ENCODE results near the gene KLHL18. TPM values are rescaled to one million over a fixed set of nuclear protein-coding genes. Genes with fewer than 3 reads are reported as not detected.
"Not testable (repeated sequence)": the region's sequence is repeated elsewhere in the genome, so short reads cannot be mapped to it uniquely, and the experiment has no call there.

KLHL18 gene
- total RNA-seq (2014; rRNA removed; shearing (Covaris generic)), result 12.1 and 14.9 TPM in 2 replicates

- DNase-seq (ENCODE audit: low spot score), result peak; percentile 78
Measured at GRCh38 chr3:47282424-47283192, at the start of gene KLHL18, which contains the start of gene KIF9. Gene KLHL18, plus strand, starts transcription at chr3:47282944. Its CDS starts 22 bp downstream, at chr3:47282966. Gene KIF9, minus strand, starts transcription at chr3:47282799. Its CDS starts 5,425 bp downstream, at chr3:47277374.

- no peak for DNase-seq (ENCODE audit: low spot score)
Measured at GRCh38 chr3:47238017-47238416, 44.7 kb upstream of the KLHL18 start.

DNA sequence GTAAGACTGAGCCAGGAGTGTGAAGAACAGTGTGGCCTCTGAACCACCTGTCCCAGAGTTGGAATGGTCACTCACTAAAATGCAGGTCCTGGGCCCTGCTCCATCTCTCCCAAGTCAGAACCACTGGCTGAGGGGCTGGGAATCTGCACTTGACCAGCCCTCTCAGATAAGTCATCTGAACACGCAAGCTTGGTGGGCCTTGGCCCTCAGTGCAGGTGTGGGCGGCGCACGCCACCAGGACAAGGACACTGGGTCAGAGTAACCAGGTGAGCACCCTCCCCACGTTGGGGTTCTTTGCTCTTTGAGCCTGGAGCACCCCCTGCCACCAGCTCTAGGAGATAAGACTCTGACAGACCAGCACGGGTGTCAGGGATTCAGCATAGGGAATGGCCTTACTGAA lies 42.8 kb upstream of the KLHL18 start:
- DNase-seq (ENCODE audit: low spot score), result no peak

GRCh38 chr3:47243419-47244147 lies 39.2 kb upstream of the KLHL18 start:
- no peak for DNase-seq (ENCODE audit: low spot score)

GRCh38 chr3:47244531-47245100 lies 38.1 kb upstream of the KLHL18 start:
- DNase-seq (ENCODE audit: low spot score), result no peak

DNA sequence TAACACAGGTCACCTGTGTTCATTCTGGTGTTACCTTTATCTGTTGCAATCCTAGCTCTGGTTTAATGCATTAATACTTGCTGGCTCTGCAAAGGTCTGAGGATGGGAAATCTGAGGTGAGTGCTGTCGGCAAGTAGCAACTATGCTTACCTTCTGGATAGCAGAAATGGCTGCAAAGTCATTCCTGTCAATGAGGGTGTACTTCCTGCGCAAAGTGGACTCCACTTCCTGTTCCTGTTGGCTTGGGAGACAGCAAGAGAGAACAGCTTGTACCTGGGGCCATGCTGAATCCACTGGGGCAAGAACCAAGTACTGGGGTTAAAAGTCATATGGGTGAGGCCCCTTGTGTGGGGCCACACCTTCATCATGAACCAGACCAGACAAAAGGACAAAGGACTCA lies 37.5 kb upstream of the KLHL18 start:
- no peak for DNase-seq (ENCODE audit: low spot score)

DNA sequence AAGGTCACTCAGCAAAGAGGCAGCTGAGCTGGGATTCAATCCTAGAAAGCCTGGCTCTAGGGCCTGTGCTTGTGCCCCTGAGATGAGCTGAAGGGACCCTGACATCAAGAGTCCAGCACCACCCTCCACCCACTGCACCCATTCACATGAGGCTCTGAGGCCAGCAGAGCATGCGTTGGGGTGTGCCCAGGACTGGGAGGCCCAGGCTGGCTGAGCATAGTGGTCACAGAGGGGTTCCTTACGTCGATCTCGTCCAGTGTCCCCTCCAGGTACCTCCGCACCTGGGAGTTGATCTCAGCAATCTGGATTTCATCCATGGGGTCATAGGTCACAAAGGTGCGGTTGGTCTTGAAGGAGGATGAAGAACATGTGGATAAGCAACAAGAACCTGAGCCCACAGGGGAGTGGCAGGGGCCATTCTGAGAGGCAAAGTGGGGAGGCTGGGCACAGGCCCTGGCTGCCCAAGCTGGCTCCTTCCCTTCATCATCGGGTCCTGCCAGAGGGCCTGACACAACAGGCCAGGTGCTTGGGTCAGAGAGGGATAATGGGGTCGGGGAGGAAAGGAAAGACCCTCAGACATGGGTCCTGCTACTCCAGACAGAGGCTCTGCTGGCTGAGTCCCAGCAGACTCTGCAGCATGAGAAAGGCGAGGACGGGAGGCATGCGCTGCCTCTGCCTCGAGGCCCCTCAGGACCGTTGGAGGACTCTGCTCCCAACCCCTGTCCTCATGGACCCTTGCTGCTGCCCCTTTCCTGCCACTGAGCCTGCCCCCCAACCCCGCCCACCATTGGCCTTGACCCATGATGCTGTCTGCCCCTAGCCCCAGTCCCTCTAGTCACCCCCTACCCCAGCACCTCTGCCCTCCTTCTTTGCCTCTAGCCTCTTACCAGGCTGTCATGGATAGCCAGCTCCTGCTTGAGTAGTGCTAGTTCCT lies 35.3 kb upstream of the KLHL18 start:
- no peak for DNase-seq (ENCODE audit: low spot score)

- DNase-seq (ENCODE audit: low spot score), result peak; percentile 41
Measured at GRCh38 chr3:47250309-47251060, 32.3 kb upstream of the KLHL18 start.

DNA sequence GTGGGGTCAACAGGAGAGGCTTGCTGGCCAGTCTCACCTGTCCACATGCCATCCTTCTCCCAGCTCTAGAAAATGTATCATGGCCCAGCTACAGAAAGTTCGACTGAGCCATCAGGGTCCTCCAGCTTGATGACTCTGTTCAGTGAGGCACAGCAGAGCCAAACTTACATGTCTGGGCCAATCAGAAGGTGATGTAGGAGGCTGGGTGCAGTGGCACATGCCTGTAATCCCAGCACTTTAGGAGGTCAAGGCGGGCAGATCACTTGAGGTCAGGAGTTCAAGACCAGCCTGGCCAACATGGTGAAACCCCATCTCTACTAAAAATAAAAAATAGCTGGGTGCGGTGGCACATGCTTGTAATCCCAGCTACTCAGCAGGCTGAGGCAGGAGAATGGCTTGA lies 31.7 kb upstream of the KLHL18 start:
- DNase-seq (ENCODE audit: low spot score), result not testable (repeated sequence)

- DNase-seq (ENCODE audit: low spot score), result no peak
Measured at GRCh38 chr3:47251689-47252088, 31.1 kb upstream of the KLHL18 start.

GRCh38 chr3:47256331-47256730 lies 26.4 kb upstream of the KLHL18 start:
- DNase-seq (ENCODE audit: low spot score), result not testable (repeated sequence)

DNA sequence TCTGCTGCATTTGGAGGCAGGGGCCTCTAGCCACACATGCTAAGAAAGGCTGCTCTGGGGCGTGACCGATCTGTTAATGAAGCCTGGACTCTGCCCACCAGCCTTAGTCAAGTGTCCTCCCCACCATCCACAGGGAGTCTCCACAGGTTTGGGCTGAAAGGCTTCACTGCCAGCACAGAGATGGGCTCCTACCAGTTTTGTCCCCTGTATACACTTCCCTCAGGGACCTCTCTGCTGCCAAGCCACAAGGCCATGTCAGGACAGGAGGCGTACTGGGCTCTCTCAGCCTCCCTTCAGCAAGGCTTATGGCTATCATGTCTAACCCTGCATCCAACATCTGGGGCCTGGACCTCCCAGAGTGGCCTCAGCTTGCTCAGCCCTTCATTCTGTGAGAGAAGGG lies 23.6 kb upstream of the KLHL18 start:
- DNase-seq (ENCODE audit: low spot score), result no peak

GRCh38 chr3:47260605-47261004 lies 22.1 kb upstream of the KLHL18 start:
- DNase-seq (ENCODE audit: low spot score), result no peak

GRCh38 chr3:47261301-47261700 lies 21.4 kb upstream of the KLHL18 start:
- DNase-seq (ENCODE audit: low spot score), result no peak

GRCh38 chr3:47265008-47265407 lies 17.7 kb upstream of the KLHL18 start:
- no peak for DNase-seq (ENCODE audit: low spot score)

- DNase-seq (ENCODE audit: low spot score), result no peak
Measured at GRCh38 chr3:47265725-47266428, 16.9 kb upstream of the KLHL18 start.

GRCh38 chr3:47266709-47267489 lies 15.8 kb upstream of the KLHL18 start:
- peak; percentile 86 for DNase-seq (ENCODE audit: low spot score)

DNA sequence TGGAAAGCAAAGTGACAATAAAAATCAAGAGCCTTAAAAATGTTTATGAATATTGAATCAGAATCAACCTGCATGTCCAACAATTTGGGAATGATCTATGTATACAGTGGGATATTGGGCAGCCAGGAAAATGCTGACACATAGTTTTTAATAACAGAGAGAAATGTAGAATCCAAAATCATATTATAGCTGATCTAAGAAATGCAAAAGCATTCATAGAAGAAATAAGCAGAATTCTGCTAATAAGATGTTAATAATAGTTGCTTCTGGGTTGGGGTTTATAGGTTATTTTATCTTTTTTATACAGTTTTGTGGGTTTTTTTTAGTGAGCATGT lies 15.3 kb upstream of the KLHL18 start:
- no peak for DNase-seq (ENCODE audit: low spot score)

DNA sequence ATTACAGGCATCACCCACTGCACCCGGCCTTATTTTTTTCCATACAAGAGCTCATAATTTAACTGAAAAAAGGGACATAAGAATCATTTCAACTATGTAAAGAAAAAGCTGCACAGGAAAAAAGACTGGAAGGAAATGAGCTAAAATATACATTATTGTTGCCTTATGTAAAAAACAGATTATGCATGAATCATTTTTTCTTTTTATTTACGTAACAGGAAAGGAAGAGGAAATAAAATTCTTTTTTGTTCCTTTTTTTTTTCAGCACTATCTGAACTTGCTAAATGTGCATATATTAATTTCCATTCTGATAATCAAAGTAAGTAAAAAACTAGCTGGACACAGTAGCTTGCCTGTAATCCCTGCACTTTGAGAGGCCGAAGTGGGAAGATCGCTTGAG lies 12.2 kb upstream of the KLHL18 start:
- no peak for DNase-seq (ENCODE audit: low spot score)

- DNase-seq (ENCODE audit: low spot score), result no peak
Measured at GRCh38 chr3:47273564-47273963, 9.2 kb upstream of the KLHL18 start.
